ENCODE data around the gene MAGI3. TPM values are rescaled to one million over a fixed set of nuclear protein-coding genes. Genes with fewer than 3 reads are reported as not detected.
"Not testable (repeated sequence)": the region's sequence is repeated elsewhere in the genome, so short reads cannot be mapped to it uniquely, and the experiment has no call there.

The MAGI3 gene
- polyA plus RNA-seq, 1 experiment = 1.9 TPM

DNA sequence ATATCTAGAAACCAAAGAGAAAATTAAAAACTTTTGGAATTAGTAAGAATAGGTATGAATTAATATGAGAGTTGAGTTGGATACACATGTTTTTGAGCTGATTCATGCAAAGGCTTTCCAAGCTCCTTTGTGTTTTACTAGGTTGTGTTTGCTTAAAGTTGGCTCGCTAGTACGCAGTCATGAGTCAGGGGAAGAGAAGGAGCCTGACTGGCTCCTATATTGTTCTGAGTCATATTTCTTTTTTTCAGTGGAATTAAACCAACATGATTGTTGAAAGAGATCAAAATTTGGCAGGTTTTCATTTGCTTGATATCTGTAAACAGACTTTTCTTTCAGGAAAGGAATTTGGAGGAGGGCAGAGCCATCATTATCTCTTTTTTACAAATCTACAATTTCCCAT is 66.7 kb downstream of the MAGI3 start:
- DNase-seq (ENCODE audit: low read depth) = peak; percentile 84
- Histone ChIP-seq H3K36me3 (ENCODE audit: control insufficient read depth, insufficient read depth, low read length) (no peaks in the 10 kb centered on the region), H3K27me3 (ENCODE audit: control insufficient read depth, insufficient read depth, low read length) (no peaks in the 10 kb centered on the region), H3K4me3 (ENCODE audit: low read depth, low read length) (no peak overlapping the region)
- ChIA-PET CTCF (interaction anchor here (1.0 kb wide), 1 partner anchor 196 kb away, joined by 3 read pairs; no protein-coding TSS in a partner anchor), POLR2A (no interaction called here)
- TF ChIP-seq, protein P1, sequence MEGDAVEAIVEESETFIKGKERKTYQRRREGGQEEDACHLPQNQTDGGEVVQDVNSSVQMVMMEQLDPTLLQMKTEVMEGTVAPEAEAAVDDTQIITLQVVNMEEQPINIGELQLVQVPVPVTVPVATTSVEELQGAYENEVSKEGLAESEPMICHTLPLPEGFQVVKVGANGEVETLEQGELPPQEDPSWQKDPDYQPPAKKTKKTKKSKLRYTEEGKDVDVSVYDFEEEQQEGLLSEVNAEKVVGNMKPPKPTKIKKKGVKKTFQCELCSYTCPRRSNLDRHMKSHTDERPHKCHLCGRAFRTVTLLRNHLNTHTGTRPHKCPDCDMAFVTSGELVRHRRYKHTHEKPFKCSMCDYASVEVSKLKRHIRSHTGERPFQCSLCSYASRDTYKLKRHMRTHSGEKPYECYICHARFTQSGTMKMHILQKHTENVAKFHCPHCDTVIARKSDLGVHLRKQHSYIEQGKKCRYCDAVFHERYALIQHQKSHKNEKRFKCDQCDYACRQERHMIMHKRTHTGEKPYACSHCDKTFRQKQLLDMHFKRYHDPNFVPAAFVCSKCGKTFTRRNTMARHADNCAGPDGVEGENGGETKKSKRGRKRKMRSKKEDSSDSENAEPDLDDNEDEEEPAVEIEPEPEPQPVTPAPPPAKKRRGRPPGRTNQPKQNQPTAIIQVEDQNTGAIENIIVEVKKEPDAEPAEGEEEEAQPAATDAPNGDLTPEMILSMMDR (IDR thresholded peaks at IDR 0.05; ENCODE audit: insufficient read depth, low read depth, low read length) = no peak

DNA sequence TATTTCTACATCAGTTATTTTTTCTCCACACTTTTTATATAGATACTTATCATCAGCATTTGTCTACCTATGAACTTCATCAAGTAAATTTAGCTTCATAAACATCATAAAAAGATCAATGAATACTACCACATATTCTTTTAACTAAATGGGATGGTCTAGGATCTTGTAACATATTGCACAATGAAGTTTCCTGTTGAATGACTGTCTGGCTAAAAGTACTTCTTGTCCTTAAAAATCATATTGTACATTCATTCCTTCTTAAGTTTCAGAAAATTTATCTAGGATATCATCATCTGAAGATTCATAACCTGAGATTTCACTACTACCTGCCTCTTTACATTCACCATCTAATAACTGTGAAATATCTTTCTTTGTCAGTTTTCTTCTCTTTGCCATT is 69.0 kb downstream of the MAGI3 start:
- Histone ChIP-seq H3K27me3 (ENCODE audit: control insufficient read depth, insufficient read depth, low read length) (no peaks in the 10 kb centered on the region), H3K4me3 (ENCODE audit: low read depth, low read length) (no peak overlapping the region), H3K36me3 (ENCODE audit: control insufficient read depth, insufficient read depth, low read length) (no peaks in the 10 kb centered on the region)
- POLR2A ChIA-PET = no interaction called here
- no peak for DNase-seq (ENCODE audit: low read depth)
- TF ChIP-seq, protein P1 (IDR thresholded peaks at IDR 0.05; ENCODE audit: insufficient read depth, low read depth, low read length) = no peak
- CTCF ChIA-PET = no interaction called here

DNA sequence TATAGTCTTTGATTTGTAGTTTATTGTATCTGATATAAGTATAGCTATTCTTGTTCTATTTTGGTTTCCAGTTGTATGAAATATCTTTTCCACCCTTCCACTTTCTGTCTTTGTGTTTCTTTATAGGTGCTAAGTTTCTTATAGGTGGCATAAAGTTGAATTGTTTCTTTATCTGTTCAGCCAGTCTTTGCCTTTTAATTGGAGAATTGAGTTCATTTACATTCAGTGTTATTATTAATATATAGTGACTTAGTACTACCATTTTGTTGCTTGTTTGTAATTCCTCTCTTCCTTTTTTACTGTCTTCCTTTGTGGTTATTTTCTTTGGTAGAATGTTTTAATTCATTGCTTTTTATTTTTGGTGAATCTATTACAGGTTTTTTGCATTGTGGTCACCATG is 77.7 kb downstream of the MAGI3 start:
- TF ChIP-seq, protein P1 (IDR thresholded peaks at IDR 0.05; ENCODE audit: insufficient read depth, low read depth, low read length) = no peak
- POLR2A ChIA-PET = no interaction called here
- no peaks in the 10 kb centered on the region for H3K36me3 ChIP-seq (ENCODE audit: control insufficient read depth, insufficient read depth, low read length)
- DNase-seq (ENCODE audit: low read depth) = no peak
- no peaks in the 10 kb centered on the region for H3K27me3 ChIP-seq (ENCODE audit: control insufficient read depth, insufficient read depth, low read length)
- CTCF ChIA-PET = no interaction called here
- no peak overlapping the region for H3K4me3 ChIP-seq (ENCODE audit: low read depth, low read length)

DNA sequence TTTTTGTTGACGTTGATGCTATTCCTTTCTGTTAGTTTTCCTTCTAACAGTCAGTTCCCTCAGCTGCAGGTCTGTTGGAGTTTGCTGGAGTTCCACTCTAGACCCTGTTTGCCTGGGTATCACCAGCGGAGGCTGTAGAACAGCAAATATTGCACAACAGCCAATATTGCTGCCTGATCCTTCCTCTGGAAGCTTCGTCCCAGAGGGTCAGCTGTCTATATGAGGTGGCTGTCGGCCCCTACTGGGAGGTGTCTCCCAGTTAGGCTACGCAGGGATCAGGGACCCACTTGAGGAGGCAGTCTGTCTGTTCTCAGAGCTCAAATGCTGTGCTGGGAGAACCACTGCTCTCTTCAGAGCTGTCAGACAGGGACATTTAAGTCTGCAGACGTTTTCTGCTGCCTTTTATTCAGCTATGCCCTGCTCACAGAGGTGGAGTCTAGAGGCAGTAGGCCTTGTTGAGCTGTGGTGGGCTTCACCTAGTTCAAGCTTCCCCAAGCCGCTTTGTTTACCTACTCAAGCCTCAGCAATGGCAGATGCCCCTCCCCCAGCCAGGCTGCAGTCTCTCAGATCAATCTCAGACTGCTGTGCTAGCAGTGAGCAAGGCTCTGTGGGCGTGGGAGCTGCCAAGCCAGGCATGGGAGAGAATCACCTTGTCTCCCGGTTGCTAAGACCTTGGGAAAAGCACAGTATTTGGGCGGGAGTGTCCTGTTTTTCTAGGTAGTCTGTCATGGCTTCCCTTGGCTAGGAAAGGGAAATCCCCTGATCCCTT is 88.3 kb downstream of the MAGI3 start:
- CTCF ChIA-PET; H3K36me3 ChIP-seq (ENCODE audit: control insufficient read depth, insufficient read depth, low read length); H3K4me3 ChIP-seq (ENCODE audit: low read depth, low read length); H3K27me3 ChIP-seq (ENCODE audit: control insufficient read depth, insufficient read depth, low read length); DNase-seq (ENCODE audit: low read depth); POLR2A ChIA-PET: not testable (repeated sequence)

DNA sequence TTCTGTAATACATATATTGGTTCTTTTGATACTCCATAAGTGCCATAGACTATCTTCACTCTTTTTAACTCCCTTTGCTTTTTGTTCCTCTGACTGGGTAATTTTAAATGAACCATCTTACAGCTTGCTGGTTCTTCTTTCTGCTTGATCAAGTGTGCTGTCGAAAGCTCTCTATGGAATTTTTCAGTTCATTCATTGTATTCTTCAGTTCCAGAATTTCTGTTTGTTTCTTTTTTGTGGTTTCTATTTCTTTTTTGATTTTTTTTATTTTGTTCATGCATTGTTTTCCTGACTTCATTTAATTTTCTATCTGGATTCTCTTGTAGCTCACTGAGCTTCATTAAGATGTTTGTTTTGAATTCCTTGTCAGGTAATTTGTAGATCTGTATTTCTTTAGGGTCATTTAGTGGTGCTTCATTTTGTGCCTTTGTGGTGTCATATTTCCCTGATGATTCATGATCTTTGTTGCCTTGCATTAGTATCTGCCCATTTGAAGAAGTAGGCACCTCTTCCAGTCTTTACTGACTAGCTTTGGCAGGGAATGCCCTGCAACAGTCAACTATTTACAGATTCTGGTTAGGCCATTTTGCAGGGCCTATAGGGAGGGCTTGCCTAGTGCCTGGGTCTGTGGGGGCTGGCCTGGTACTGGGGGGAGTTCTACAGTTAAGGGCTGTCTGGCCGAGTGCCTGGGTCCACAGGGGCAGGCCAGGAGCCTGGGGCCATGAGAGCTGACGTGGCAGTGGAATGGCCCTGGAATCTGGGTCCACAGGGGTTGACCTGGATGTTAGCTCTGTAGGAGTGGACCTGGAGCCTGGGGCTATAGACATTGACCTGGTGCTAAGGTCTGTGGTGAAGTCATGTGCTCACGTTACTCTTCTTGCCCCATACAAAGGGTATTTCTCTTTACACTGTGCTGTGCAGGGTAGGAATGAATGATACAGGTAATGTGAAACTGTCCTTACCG is 89.7 kb downstream of the MAGI3 start:
- POLR2A ChIA-PET = no interaction called here
- TF ChIP-seq, protein P1 (IDR thresholded peaks at IDR 0.05; ENCODE audit: insufficient read depth, low read depth, low read length) = no peak
- Histone ChIP-seq H3K4me3 (ENCODE audit: low read depth, low read length) (no peak overlapping the region), H3K36me3 (ENCODE audit: control insufficient read depth, insufficient read depth, low read length) (no peaks in the 10 kb centered on the region), H3K27me3 (ENCODE audit: control insufficient read depth, insufficient read depth, low read length) (no peaks in the 10 kb centered on the region)
- CTCF ChIA-PET = no interaction called here
- no peak for DNase-seq (ENCODE audit: low read depth)

DNA sequence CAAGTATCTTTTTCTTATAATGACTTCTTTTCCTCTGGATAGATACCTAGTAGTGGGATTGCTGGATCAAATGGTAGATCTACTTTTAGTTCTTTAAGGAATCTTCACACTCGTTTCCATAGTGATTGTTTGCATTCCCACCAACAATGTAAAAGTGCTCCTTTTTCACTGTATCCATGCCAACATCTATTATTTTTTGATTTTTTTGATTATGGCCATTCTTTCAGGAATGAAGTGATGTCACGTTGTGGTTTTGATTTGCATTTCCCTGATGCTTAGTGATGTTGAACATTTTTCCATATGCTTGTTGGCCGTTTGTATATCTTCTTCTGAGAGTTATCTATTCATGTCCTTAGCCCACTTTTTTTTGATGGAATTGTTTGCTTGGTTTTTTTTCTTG is 94.8 kb downstream of the MAGI3 start:
- H3K36me3 ChIP-seq (ENCODE audit: control insufficient read depth, insufficient read depth, low read length); H3K4me3 ChIP-seq (ENCODE audit: low read depth, low read length); H3K27me3 ChIP-seq (ENCODE audit: control insufficient read depth, insufficient read depth, low read length); CTCF ChIA-PET; POLR2A ChIA-PET; DNase-seq (ENCODE audit: low read depth): not testable (repeated sequence)
